KBM-7 (cell line): ENCODE data around the gene FAM171A1.
"Not testable (repeated sequence)": the region's sequence is repeated elsewhere in the genome, so short reads cannot be mapped to it uniquely, and the experiment has no call there.

Experiments used
- DNase-seq: peaks from one replicate; pipeline ENCODE4 v3.0.0-alpha.2; 2015
- in situ Hi-C: fragments of 300-500 bp; cut with MboI; formaldehyde crosslinking; loops from 2 replicates; pipeline ENCODE4 v1.14.3; 2020; ENCODE audit warnings: low sequenced_read_pairs, low pct_unique_long_range_greater_than_20kb, mixed read lengths

Gene FAM171A1

GRCh38 chr10:15305634-15306033, 65.5 kb downstream of the FAM171A1 start:
- in situ Hi-C loops: no loop called here
- no peak for DNase-seq

GRCh38 chr10:15305161-15305560, 65.9 kb downstream of the FAM171A1 start:
- no peak for DNase-seq
- in situ Hi-C loops: no loop called here

- DNase-seq: peak; percentile 28
- in situ Hi-C loops: not testable (repeated sequence)
Measured at GRCh38 chr10:15302188-15302956, 68.7 kb downstream of the FAM171A1 start.

- in situ Hi-C loops: no loop called here
Measured at GRCh38 chr10:15300697-15301096, 70.4 kb downstream of the FAM171A1 start.

GRCh38 chr10:15300145-15300544, 70.9 kb downstream of the FAM171A1 start:
- in situ Hi-C loops: no loop called here
- DNase-seq: no peak

More at GRCh38 chr10:15300697-15301096, 70.4 kb downstream of the FAM171A1 start:
- no peak for DNase-seq

GRCh38 chr10:15296701-15297100, 74.4 kb downstream of the FAM171A1 start:
- DNase-seq: no peak
- in situ Hi-C loops: no loop called here

- in situ Hi-C loops: no loop called here
- DNase-seq: peak; percentile 27
Measured at GRCh38 chr10:15295537-15296325, 75.4 kb downstream of the FAM171A1 start.

GRCh38 chr10:15293862-15294842, 76.9 kb downstream of the FAM171A1 start:
- in situ Hi-C loops: no loop called here
- peak; percentile 52 for DNase-seq

- in situ Hi-C loops: no loop called here
Measured at GRCh38 chr10:15290671-15291070, 80.4 kb downstream of the FAM171A1 start.

GRCh38 chr10:15290150-15290549, 80.9 kb downstream of the FAM171A1 start:
- in situ Hi-C loops: no loop called here
- peak; percentile 79 for DNase-seq

More at GRCh38 chr10:15290671-15291070, 80.4 kb downstream of the FAM171A1 start:
- DNase-seq: no peak

- in situ Hi-C loops: no loop called here
- DNase-seq: no peak
Measured at GRCh38 chr10:15280974-15281373, 90.1 kb downstream of the FAM171A1 start.

- no peak for DNase-seq
- in situ Hi-C loops: no loop called here
Measured at GRCh38 chr10:15280462-15280861, 90.6 kb downstream of the FAM171A1 start.

- no peak for DNase-seq
- in situ Hi-C loops: no loop called here
Measured at GRCh38 chr10:15279236-15279635, 91.9 kb downstream of the FAM171A1 start.

GRCh38 chr10:15278786-15279185, 92.3 kb downstream of the FAM171A1 start:
- in situ Hi-C loops: no loop called here
- DNase-seq: no peak

GRCh38 chr10:15276039-15276438, 95.0 kb downstream of the FAM171A1 start:
- DNase-seq, in situ Hi-C loops: not testable (repeated sequence)

GRCh38 chr10:15269838-15270237, 101.3 kb downstream of the FAM171A1 start:
- in situ Hi-C loops, DNase-seq: not testable (repeated sequence)

- in situ Hi-C loops: no loop called here
- DNase-seq: peak; percentile 21
Measured at GRCh38 chr10:15267496-15267895, 103.6 kb downstream of the FAM171A1 start.

- in situ Hi-C loops: no loop called here
Measured at GRCh38 chr10:15266117-15266516, 105.0 kb downstream of the FAM171A1 start.

GRCh38 chr10:15265558-15265957, 105.5 kb downstream of the FAM171A1 start:
- in situ Hi-C loops: no loop called here
- no peak for DNase-seq

More at GRCh38 chr10:15266117-15266516, 105.0 kb downstream of the FAM171A1 start:
- no peak for DNase-seq
